Left ventricle myocardium inferior (tissue), 1 donor: Measurements from ENCODE around the gene LMLN. TPM values are rescaled to one million over a fixed set of nuclear protein-coding genes. Genes with fewer than 3 reads are reported as not detected.

ENCODE experiments used
- DNase-seq: peaks from one replicate; pipeline ENCODE4 v3.0.0-alpha.2; 2020
- H3K27ac ChIP-seq: fragments of 200-600 bp; replicated peaks from 2 replicates; pipeline ENCODE4 v1.8.0; 2021
- H3K27me3 ChIP-seq: fragments of 200-600 bp; 2 replicates; pipeline ENCODE4 v1.8.0; 2021; ENCODE audit warnings: low read depth
- H3K36me3 ChIP-seq: fragments of 200-600 bp; 2 replicates; pipeline ENCODE4 v1.8.0; 2021
- H3K4me1 ChIP-seq: fragments of 200-600 bp; 2 replicates; pipeline ENCODE4 v1.8.0; 2021
- H3K4me3 ChIP-seq: fragments of 200-600 bp; 2 replicates; pipeline ENCODE4 v1.8.0; 2021; ENCODE audit warnings: mild to moderate bottlenecking, moderate library complexity
- H3K9me3 ChIP-seq: fragments of 200-600 bp; replicated peaks from 2 replicates; pipeline ENCODE4 v1.8.0; 2021
- intact Hi-C: fragments of 100-400 bp; cut with micrococcal nuclease; formaldehyde crosslinking; loops from one replicate; pipeline ENCODE4 v1.11.0; 2022
- total RNA-seq: library from RNA; stranded (reverse); fragmentation: NEBNext Ultra II Directional; extraction: Animal tissue kit (Norgen Biotek cat#: 25700); gene quantifications from one replicate; pipeline ENCODE4 v1.2.1, GENCODE V29; 2021
- TF ChIP-seq, protein P1 (sequence below): fragments of 200-600 bp; IDR thresholded peaks from 2 replicates; pipeline ENCODE4 v1.8.0; 2021; ENCODE audit warnings: antibody characterized with exemption, mild to moderate bottlenecking, borderline replicate concordance
- donor health status: DM: no; HTN: yes; CAD: no; lungs with severe emphysema.

Gene LMLN
- total RNA-seq, 1 donor from 2014 or later, result 10.6 TPM

DNA sequence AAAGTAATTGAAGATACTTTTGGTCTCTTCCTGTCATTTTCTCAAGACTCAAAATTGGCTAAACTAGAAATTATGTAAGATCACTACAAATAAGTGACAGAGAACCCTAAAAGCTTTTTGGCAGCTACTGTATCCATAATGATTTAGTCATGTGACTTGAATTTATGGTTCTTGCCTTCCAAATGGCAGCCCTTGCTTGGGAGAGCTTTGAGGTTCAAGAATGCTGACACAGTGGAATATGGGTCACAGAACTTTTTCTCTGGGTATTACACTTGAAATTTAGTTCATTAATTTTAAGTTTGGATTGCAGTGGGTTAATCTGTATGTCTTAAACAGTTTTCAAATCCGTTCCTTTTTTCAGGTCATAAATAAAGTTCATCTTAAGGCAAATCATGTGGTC, 14.0 kb downstream of the LMLN start:
- Histone ChIP-seq H3K4me3 (no peak overlapping the region), H3K9me3 (peaks cover 17% of the 10 kb centered on the region), H3K36me3 (peaks cover 23% of the 10 kb centered on the region), H3K27ac (no peak overlapping the region), H3K4me1 (no peaks in the 10 kb centered on the region), H3K27me3 (no peaks in the 10 kb centered on the region)
- intact Hi-C loops, result no loop called here
- TF ChIP-seq, protein P1, sequence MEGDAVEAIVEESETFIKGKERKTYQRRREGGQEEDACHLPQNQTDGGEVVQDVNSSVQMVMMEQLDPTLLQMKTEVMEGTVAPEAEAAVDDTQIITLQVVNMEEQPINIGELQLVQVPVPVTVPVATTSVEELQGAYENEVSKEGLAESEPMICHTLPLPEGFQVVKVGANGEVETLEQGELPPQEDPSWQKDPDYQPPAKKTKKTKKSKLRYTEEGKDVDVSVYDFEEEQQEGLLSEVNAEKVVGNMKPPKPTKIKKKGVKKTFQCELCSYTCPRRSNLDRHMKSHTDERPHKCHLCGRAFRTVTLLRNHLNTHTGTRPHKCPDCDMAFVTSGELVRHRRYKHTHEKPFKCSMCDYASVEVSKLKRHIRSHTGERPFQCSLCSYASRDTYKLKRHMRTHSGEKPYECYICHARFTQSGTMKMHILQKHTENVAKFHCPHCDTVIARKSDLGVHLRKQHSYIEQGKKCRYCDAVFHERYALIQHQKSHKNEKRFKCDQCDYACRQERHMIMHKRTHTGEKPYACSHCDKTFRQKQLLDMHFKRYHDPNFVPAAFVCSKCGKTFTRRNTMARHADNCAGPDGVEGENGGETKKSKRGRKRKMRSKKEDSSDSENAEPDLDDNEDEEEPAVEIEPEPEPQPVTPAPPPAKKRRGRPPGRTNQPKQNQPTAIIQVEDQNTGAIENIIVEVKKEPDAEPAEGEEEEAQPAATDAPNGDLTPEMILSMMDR, result no peak
- no peak for DNase-seq

- DNase-seq, result no peak
- Histone ChIP-seq H3K36me3 (peaks cover 26% of the 10 kb centered on the region), H3K4me3 (no peak overlapping the region), H3K27ac (no peak overlapping the region), H3K9me3 (peaks cover 17% of the 10 kb centered on the region), H3K4me1 (no peaks in the 10 kb centered on the region), H3K27me3 (no peaks in the 10 kb centered on the region)
- TF ChIP-seq, protein P1, result no peak
- intact Hi-C loops, result no loop called here
These were observed 15.3 kb downstream of the LMLN start for GRCh38 chr3:197975311-197975710.

- Histone ChIP-seq H3K4me1 (no peaks in the 10 kb centered on the region), H3K36me3 (peaks cover 39% of the 10 kb centered on the region), H3K4me3 (no peak overlapping the region), H3K27me3 (no peaks in the 10 kb centered on the region), H3K27ac (no peak overlapping the region), H3K9me3 (no peaks in the 10 kb centered on the region)
- TF ChIP-seq, protein P1, result no peak
- DNase-seq, result no peak
- intact Hi-C loops, result no loop called here
These were observed 23.1 kb downstream of the LMLN start for GRCh38 chr3:197983076-197983475.

DNA sequence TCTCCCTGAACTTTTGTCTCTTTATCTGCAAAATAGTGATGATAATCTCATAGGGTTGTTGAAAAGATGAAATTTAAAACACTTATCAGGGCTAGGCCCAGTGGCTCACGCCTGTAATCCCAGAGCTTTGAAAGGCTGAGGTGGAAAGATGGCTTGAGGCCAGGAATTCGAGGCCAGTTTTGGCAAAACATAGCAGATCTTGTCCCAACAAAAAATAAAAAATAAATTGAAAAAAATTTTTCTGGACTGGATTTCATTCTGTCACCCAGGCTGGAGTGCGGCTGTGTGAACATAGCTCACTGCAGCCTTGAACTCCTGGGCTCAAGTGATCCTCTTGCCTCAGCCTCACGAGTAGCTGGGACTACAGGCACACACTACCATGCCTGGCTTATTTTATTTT, 29.6 kb downstream of the LMLN start:
- peaks cover 37% of the 10 kb centered on the region for H3K36me3 ChIP-seq
- DNase-seq, result no peak
- no peaks in the 10 kb centered on the region for H3K27me3 ChIP-seq
- intact Hi-C loops, result no loop called here
- no peaks in the 10 kb centered on the region for H3K9me3 ChIP-seq
- no peak overlapping the region for H3K4me3 ChIP-seq
- TF ChIP-seq, protein P1, result no peak
- no peak overlapping the region for H3K27ac ChIP-seq
- no peaks in the 10 kb centered on the region for H3K4me1 ChIP-seq

DNA sequence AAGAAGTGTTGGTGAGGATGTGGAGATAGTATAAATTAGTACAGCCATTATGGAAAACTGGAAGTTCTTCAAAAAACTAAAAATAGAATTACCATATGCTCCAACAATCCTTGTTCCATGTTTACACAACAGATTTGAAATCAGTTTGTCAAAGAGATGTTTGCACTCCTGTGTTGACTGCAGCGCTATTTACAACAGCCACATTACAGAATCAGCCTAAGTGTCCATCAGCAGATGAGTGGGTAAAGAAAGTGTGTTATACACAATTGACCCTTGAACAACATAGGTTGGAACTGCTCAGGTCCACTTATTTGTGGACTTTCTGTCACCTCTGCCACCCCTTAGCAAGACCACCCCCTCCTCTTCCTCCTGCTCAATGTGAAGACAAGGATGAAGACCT, 34.7 kb downstream of the LMLN start:
- H3K27me3 ChIP-seq, result no peaks in the 10 kb centered on the region
- no peaks in the 10 kb centered on the region for H3K4me1 ChIP-seq
- intact Hi-C loops, result no loop called here
- no peak overlapping the region for H3K4me3 ChIP-seq
- DNase-seq, result no peak
- H3K9me3 ChIP-seq, result no peaks in the 10 kb centered on the region
- TF ChIP-seq, protein P1, result no peak
- H3K27ac ChIP-seq, result no peak overlapping the region
- H3K36me3 ChIP-seq, result peaks cover 35% of the 10 kb centered on the region

GRCh38 chr3:197996855-197997254, 36.8 kb downstream of the LMLN start:
- intact Hi-C loops, result no loop called here
- Histone ChIP-seq H3K36me3 (peaks cover 35% of the 10 kb centered on the region), H3K4me3 (no peak overlapping the region), H3K27me3 (no peaks in the 10 kb centered on the region), H3K9me3 (no peaks in the 10 kb centered on the region), H3K27ac (no peak overlapping the region), H3K4me1 (no peaks in the 10 kb centered on the region)
- DNase-seq, result no peak
- TF ChIP-seq, protein P1, result no peak
